ENCODE measurements around the gene B4GALNT3. TPM values are rescaled to one million over a fixed set of nuclear protein-coding genes. Genes with fewer than 3 reads are reported as not detected.

Gene B4GALNT3
- total and polyA plus RNA-seq, 2 experiments from 2014 or later = 2.8 to 15.8 TPM

- TF ChIP-seq REST (IDR thresholded peaks at IDR 0.05; ENCODE audit: unreplicated experiment) = no peak
- no peak for TF ChIP-seq ZNF331 (CRISPR knock-in tag; IDR thresholded peaks at IDR 0.05; ENCODE audit: low read depth)
- TF ChIP-seq ETS1 (IDR thresholded peaks at IDR 0.05) = no peak
- TF ChIP-seq POLR2AphosphoS5 (IDR thresholded peaks at IDR 0.05; ENCODE audit: low read depth) = no peak
- no peak for TF ChIP-seq CTCF (conservative IDR thresholded peaks at IDR 0.05; ENCODE audit: low read depth in 2 of 2)
- TF ChIP-seq EZH2 (IDR thresholded peaks at IDR 0.05; ENCODE audit: low read depth, unreplicated experiment) = no peak
These were observed 152.6 kb downstream of the B4GALNT3 start (continued) for GRCh38 chr12:612293-612692.

GRCh38 chr12:612886-613285, 153.1 kb downstream of the B4GALNT3 start:
- Mint-ChIP-seq H3K27ac (no peak overlapping the region), H3K4me1 (peaks cover 7% of the 10 kb centered on the region)
- H2AFZ ChIP-seq = 0 out of 2 replicates have a peak overlapping the region, but pooled peaks have one; percentile 56

More at GRCh38 chr12:612886-613285, 153.1 kb downstream of the B4GALNT3 start:
- H3K9me3 Mint-ChIP-seq = no peaks in the 10 kb centered on the region
- no peaks in the 10 kb centered on the region for H3K4me1 ChIP-seq (ENCODE audit: insufficient read depth)
- H3K36me3 Mint-ChIP-seq (ENCODE audit: low read depth) = no peaks in the 10 kb centered on the region
- peaks cover 3% of the 10 kb centered on the region for H3K27me3 Mint-ChIP-seq (ENCODE audit: insufficient read depth, low read depth, poor library complexity)
- no peak overlapping the region for H3K4me3 ChIP-seq
- H3K4me3 Mint-ChIP-seq = no peak overlapping the region
- DNase-seq (ENCODE audit: low spot score) (no peak), ATAC-seq (no peak)
- H3K4me2 ChIP-seq = no peak overlapping the region
- H3K36me3 ChIP-seq (ENCODE audit: insufficient read depth) = no peaks in the 10 kb centered on the region
- no peaks in the 10 kb centered on the region for H3K9me2 ChIP-seq (ENCODE audit: insufficient read depth)
- TF ChIP-seq CREB1 (CRISPR knock-in tag; IDR thresholded peaks at IDR 0.05; ENCODE audit: low read depth) = no peak
- TF ChIP-seq EZH2phosphoT487 (IDR thresholded peaks at IDR 0.05; ENCODE audit: unreplicated experiment) = no peak
- TF ChIP-seq CTCF (conservative IDR thresholded peaks at IDR 0.05; ENCODE audit: low read depth in 2 of 2) = no peak
- no peak overlapping the region for H3K27ac ChIP-seq (ENCODE audit: low read depth)
- no peaks in the 10 kb centered on the region for H3F3A ChIP-seq (replicated peaks; ENCODE audit: low read depth)
- no peaks in the 10 kb centered on the region for H3K79me2 ChIP-seq (replicated peaks; ENCODE audit: insufficient read depth)
- no peaks in the 10 kb centered on the region for H4K20me1 ChIP-seq (replicated peaks; ENCODE audit: insufficient read depth)
- H3K27me3 ChIP-seq (ENCODE audit: insufficient read depth) = no peaks in the 10 kb centered on the region

Small RNA genes within 50 kb of the gene (small RNA-seq; reads per million reads assigned to genes)
- gene RNU7-103P (ENCODE audit: low replicate concordance) = not detected

Other genes with a start within 250 kb of the B4GALNT3 start
- 0.56 and 2.1 TPM in 2 replicates for gene SLC6A12, start 245.8 kb upstream of the B4GALNT3 start, total RNA-seq (2014; rRNA removed; shearing (Covaris generic))
- gene SLC6A12, start 245.8 kb upstream of the B4GALNT3 start, polyA plus RNA-seq (2016; fragmentation: Nextera tagmentation; extraction: Ambion mirVana) = 0.43 TPM in 1 of 2 replicates, not detected in the other
- gene SLC6A13, start 197.1 kb upstream of the B4GALNT3 start, total RNA-seq (2014; rRNA removed; shearing (Covaris generic)) = 0.27 TPM in 1 of 2 replicates, not detected in the other
- not detected in 2 replicates for gene SLC6A13, start 197.1 kb upstream of the B4GALNT3 start, polyA plus RNA-seq (2016; fragmentation: Nextera tagmentation; extraction: Ambion mirVana)
- 41.6 and 48.3 TPM in 2 replicates for gene KDM5A, start 70.6 kb upstream of the B4GALNT3 start, total RNA-seq (2014; rRNA removed; shearing (Covaris generic))
- 36.8 and 47.1 TPM in 2 replicates for gene KDM5A, start 70.6 kb upstream of the B4GALNT3 start, polyA plus RNA-seq (2016; fragmentation: Nextera tagmentation; extraction: Ambion mirVana)
- gene CCDC77, start 58.3 kb upstream of the B4GALNT3 start, total RNA-seq (2014; rRNA removed; shearing (Covaris generic)) = 26.7 and 26.8 TPM in 2 replicates
- gene CCDC77, start 58.3 kb upstream of the B4GALNT3 start, polyA plus RNA-seq (2016; fragmentation: Nextera tagmentation; extraction: Ambion mirVana) = 24.7 and 25.0 TPM in 2 replicates
- 0.94 and 2.1 TPM in 2 replicates for gene NINJ2, start 203.5 kb downstream of the B4GALNT3 start, total RNA-seq (2014; rRNA removed; shearing (Covaris generic))
- 1.2 and 2.6 TPM in 2 replicates for gene NINJ2, start 203.5 kb downstream of the B4GALNT3 start, polyA plus RNA-seq (2016; fragmentation: Nextera tagmentation; extraction: Ambion mirVana)